SK-MEL-5 (cell line): ENCODE measurements around the gene MMAB. TPM values are rescaled to one million over a fixed set of nuclear protein-coding genes. Genes with fewer than 3 reads are reported as not detected.
A peak's percentile ranks its signal among the peaks of the same experiment; 100 is the strongest.
"Not testable (repeated sequence)": the region's sequence is repeated elsewhere in the genome, so short reads cannot be mapped to it uniquely, and the experiment has no call there.

ENCODE experiments used
- DNase-seq: peaks from one replicate; pipeline ENCODE4 v3.0.0-alpha.2; 2016; ENCODE audit warnings: low read depth, low spot score
- in situ Hi-C: cut with HindIII; loops from 2 replicates; pipeline ENCODE4 v1.10.0; 2016; ENCODE audit warnings: low sequenced_read_pairs, high pct_unique_total_duplicates, low pct_unique_long_range_greater_than_20kb
- total RNA-seq: library from RNA; depleted of rRNA; stranded (reverse); fragments of >200 nt; shearing (Covaris generic); gene quantifications from 2 replicates; pipeline ENCODE4 v1.2.3, GENCODE V29; 2014

Gene MMAB
- total RNA-seq, 1 experiment from 2014 or later, result 62.2 TPM

GRCh38 chr12:109606320-109607028 is 33.2 kb upstream of the MMAB start:
- no peak for DNase-seq
- in situ Hi-C loops, result no loop called here

- in situ Hi-C loops, result no loop called here
- no peak for DNase-seq
Measured at GRCh38 chr12:109605599-109606228, 32.4 kb upstream of the MMAB start.

- DNase-seq, result no peak
- in situ Hi-C loops, result no loop called here
Measured at GRCh38 chr12:109605016-109605415, 31.7 kb upstream of the MMAB start.

- in situ Hi-C loops, result no loop called here
- no peak for DNase-seq
Measured at GRCh38 chr12:109604132-109604585, 30.9 kb upstream of the MMAB start.

- in situ Hi-C loops, result not testable (repeated sequence)
Measured at GRCh38 chr12:109602132-109602531, 28.8 kb upstream of the MMAB start.

GRCh38 chr12:109601557-109601956 is 28.3 kb upstream of the MMAB start:
- DNase-seq, result no peak
- in situ Hi-C loops, result no loop called here

More at GRCh38 chr12:109602132-109602531, 28.8 kb upstream of the MMAB start:
- not testable (repeated sequence) for DNase-seq

- DNase-seq, result no peak
- in situ Hi-C loops, result no loop called here
Measured at GRCh38 chr12:109600995-109601394, 27.7 kb upstream of the MMAB start.

GRCh38 chr12:109600481-109600880 is 27.2 kb upstream of the MMAB start:
- in situ Hi-C loops, result no loop called here

GRCh38 chr12:109599087-109599486 is 25.8 kb upstream of the MMAB start:
- in situ Hi-C loops, result no loop called here
- DNase-seq, result no peak

More at GRCh38 chr12:109600481-109600880, 27.2 kb upstream of the MMAB start:
- DNase-seq, result no peak

GRCh38 chr12:109598428-109598854 is 25.1 kb upstream of the MMAB start:
- in situ Hi-C loops, result no loop called here
- no peak for DNase-seq

GRCh38 chr12:109597795-109598427 is 24.6 kb upstream of the MMAB start:
- in situ Hi-C loops, result no loop called here

GRCh38 chr12:109597414-109597794 is 24.1 kb upstream of the MMAB start:
- in situ Hi-C loops, result no loop called here
- no peak for DNase-seq

More at GRCh38 chr12:109597795-109598427, 24.6 kb upstream of the MMAB start:
- DNase-seq, result peak; percentile 86

GRCh38 chr12:109596418-109597244 is 23.3 kb upstream of the MMAB start:
- in situ Hi-C loops, result no loop called here
- no peak for DNase-seq

- in situ Hi-C loops, result no loop called here
- no peak for DNase-seq
Measured at GRCh38 chr12:109595321-109595902, 22.1 kb upstream of the MMAB start.

GRCh38 chr12:109594556-109595317 is 21.4 kb upstream of the MMAB start:
- in situ Hi-C loops, result no loop called here
- DNase-seq, result no peak

GRCh38 chr12:109592905-109593272 is 19.6 kb upstream of the MMAB start:
- DNase-seq, result no peak
- in situ Hi-C loops, result no loop called here
